GM21723 (cell line): ENCODE data around the gene CCT3.
"Not testable (repeated sequence)": the region's sequence is repeated elsewhere in the genome, so short reads cannot be mapped to it uniquely, and the experiment has no call there.

ENCODE experiments used
- ATAC-seq: cut with Tn5 transposase; IDR thresholded peaks from one replicate; pipeline ENCODE4 v1.9.1; 2021; ENCODE audit warnings: mild to moderate bottlenecking, moderate library complexity; ENCODE audit not compliant: unreplicated experiment

CCT3 gene

DNA sequence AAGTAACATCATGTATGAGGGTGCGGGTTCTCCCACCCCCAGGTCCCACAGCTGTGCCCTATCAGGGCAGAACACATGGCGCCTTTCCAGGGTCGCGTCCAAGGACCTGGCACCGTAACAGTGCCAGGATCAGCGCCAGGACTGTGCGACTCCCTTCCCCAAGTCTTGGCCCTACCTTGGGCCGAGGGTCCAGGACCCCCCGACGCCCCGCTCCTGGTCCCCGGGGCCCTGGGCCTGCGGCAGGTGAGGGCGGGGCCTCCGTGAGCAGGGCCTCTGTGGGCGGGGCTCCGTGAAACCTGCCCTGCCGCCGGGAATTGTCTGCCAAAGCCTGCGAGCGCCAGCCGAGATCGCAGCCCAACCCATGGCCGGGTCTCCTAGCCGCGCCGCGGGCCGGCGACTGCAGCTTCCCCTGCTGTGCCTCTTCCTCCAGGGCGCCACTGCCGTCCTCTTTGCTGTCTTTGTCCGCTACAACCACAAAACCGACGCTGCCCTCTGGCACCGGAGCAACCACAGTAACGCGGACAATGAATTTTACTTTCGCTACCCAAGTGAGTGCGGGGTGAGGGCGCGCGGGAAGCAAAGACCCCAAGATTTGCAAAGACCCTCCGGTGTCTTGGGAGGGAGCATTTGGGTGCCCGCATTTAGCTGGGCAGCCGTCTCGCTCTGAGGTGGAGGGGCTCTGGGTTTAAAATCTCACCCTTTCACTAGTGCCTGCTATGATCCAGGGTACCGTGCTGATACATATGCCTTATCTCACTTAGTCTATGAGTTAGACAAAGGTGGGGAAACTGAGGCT is 31.0 kb upstream of the CCT3 start, which contains the start of gene RHBG:
Gene RHBG, plus strand, starts transcription at position 323 of the 796 bp plus-strand sequence. Its CDS starts 39 bp downstream, at position 362.
- ATAC-seq = no peak

DNA sequence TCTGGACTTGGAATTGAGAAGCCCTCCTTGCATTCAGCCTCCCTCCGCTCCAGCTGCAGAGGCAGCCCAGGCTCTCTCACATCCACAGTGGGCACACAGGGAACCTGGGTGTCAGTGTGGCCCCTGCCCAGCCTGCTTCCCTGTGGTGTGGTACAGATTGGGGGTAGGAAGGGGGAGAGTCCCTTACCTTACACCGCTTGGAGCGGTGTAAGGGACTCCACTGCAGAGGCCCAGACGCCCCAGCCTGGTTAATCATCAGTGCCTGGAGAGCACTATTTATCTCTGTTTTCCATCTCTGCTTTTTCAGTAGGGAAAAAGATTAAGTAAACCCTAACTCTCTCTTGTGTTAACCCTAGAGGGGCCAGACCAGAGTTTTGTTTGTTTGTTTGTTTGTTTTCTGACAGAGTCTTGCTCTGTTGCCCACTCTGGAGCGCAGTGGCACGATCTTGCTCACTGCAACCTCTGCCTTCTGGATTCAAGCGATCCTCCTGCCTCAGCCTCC is 30.1 kb upstream of the CCT3 start:
- ATAC-seq = no peak

DNA sequence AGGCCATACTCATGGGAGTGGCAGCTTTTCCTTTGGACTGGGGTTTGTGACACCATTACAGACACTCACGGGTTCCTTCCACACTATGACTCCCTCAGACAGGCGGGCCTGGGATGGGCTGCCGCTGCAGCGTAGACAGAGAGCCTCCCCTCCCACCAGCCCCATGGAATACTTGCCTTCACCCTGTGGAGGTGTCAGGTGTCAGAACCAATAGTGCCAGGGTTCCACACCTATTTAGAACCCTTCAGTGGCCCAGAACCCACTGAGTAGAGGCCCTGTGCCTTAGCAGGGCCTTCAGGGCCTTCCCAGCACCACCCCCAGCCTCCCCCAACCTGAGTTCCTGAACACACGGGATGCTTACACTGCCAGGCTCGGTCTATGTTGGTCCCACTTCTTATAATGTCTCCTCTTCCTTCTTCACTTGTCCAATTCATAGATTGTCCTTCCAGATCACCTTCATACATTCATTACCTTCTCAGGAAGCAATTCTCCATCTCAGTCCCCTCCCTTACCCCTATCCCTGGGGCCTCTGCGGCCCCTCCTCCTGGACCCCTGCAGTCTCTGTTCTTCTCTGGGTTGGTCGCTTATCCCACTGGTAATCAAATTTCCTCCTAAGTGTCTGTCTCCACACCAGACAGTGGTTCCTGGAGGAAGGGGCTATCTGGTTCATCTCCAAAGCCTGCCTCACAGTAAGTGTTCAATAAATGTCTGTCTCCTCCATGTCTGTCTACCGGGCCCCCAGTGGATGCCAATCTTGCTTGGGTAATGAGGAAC is 29.5 kb upstream of the CCT3 start:
- ATAC-seq = no peak

DNA sequence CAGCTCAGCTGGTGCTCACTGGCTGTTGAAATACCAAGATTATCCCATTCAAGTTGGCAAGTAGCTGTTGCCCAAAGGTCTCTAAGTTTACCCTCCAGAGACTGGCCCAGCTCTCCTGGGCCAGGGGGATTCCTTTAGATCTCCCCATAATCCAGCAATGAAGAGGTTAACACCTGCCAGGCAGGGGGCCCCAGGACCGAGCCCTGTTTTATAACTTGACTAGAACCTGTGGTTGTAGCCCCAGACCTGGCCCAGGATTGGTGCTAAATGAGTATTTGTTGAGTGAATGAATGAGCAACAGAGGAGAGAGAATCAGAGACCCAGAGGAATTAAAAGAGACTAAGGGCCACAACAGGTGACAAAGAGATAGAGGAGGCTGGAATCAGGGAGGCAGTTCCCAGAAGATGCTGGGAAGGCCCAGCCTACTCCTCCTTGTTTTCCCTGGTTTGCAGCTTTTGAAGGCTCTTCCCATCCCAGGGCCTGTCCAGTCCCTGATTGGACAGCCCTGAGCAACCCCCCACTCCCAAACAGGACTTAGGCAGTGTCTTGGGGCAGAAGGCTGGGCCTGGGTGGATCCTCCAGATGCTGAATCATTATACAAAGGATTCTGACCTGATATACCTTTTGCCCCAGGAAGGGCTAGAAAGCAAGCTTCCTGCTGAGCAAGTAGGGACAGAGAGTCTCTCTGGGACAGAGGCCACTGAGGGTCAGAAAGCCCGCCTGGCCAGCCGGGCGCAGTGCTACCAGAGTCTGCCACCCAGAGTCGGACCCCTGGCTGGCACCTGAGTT is 28.5 kb upstream of the CCT3 start:
- ATAC-seq = no peak

DNA sequence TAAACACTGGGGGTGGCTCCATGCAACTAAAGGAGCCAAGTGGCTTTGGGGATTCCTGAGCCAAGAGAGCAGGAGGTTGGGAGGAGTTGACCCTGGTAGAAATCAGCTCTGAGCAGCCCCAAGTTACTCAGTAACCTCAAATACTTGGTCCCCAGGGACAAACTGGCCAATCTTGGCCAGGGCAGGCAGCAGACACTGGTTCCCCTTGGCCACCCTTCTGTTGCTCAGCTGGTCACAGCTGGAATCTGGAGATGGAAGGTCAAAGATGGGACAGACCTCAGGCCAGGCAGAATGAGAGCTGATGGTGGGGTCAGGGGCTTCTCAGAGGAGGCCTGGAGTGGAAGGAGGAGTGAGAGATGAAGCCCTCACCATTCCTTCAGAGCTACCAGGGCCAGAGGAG is 27.7 kb upstream of the CCT3 start:
- ATAC-seq = no peak

DNA sequence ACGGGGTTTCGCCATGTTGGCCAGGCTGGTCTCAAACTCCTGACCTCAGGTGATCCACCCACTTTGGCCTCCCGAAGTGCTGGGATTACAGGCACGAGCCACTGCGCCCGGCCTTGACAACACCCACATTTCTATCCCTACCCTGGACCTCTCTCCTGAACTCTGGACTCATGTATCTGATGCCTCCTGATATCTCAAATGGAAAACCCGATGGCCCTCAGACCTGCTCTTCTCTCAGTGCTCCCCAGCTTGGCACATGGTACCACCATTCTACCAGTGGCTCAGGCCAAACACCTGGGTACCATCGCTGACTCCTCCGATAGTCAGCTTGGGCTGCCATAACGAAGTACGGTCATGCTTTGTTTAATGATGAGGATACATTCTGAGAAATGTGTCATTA is 22.4 kb upstream of the CCT3 start:
- ATAC-seq = no peak

DNA sequence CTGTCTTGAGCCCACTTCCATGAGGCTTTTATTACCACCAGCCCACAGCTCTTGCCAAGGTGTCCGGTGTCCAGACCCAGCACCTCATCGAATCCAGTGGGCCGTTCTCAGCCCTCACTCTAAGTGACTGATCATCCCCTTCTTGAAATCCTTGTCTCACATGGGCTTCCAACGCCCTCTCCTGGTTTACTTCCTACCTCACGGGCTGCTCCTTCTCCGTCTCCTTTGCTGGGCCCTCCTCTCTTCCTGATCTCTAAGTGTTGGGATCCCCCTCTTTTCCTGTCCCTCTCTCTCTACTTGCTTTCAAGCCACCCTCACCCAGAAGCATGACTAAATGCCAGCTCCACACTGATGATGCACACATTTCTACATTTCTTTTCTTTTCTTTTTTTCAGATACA is 21.9 kb upstream of the CCT3 start:
- no peak for ATAC-seq

DNA sequence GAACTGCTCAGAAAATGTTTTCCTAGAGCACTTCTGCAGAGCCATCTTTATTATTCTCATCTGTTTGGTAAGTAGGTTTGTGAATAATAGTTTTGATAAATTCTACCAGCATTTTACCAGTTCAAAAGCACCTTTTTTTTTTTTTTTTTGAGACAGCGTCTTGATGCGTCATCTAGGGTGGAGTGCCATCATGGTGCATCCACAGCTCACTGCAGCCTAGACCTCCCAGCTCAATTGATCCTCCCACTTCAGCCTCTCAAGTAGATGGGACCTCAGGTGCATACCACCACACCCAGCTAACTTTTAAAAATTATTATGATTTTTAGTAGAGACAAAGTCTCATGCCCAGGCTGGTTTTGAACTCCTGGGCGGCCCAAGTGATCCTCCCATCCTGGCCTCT is 21.2 kb upstream of the CCT3 start:
- ATAC-seq = no peak

DNA sequence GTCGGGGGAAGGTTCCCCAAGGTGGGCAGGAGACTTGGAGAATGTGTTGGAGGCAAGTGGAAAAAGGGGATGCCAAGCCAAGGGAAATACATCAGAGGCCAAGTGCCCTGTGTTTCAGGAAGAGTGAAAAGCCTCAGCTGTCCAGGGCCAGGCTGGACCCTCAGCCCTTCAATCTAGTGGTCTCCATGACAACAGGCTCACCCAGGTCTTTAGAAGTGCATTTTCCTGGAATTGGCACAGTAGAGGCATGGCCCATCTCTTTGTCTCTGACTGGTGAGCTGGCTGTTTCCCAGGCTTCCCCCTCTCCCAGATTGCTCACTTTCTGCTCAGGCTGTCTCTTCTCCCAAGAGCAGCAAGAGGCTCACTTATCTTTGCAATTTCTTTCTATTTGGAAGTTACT is 20.5 kb upstream of the CCT3 start:
- ATAC-seq = no peak

DNA sequence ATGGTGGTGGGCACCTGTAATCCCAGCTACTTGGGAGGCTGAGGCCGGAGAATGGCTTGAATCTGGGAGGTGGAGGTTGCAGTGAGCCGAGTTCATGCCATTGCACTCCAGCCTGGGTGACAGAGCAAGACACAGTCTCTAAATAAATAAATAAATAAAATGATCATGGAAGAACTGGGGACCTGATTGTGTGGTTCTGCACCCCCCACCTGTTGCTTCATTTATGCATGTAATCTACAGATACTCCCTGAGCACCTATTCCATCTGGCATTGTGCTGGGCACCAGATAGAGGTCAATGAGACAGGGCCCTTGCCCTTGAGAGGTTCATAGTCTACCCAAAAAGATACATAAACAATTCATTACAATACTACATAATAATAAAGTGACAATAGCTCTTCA is 19.9 kb upstream of the CCT3 start:
- ATAC-seq = no peak

DNA sequence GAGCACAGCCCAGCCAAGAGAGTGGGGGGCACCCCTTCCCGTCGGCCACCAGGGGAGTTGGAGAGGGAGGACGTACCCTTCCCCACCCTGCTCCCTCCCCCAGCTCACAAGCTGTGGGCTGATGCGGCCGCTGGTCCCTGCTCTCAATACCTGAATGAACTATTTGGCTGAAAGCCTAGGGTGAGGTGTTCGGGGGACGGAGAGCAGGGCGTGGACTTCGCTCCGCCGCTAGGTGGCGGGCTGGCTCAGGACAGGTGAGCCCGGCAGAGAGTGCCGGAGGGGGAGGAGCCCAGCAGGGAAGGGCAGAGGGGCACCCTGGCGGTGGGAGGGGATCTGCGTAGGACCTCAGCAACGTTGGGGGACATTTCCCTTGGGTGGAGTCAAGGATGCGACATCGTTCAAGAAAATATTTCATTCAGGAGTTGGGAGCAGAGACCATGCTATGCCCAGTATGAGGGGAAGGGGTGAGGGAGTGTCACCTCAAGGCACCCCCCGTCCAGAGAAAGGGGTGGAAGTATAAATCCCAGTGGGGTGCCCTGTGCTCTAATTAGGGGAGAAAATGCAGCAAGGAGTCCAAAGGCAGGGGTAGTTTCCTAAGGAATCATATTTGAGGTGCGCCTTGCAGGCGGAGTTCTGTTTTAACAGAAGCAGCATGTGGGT is 18.9 kb upstream of the CCT3 start:
- peak; percentile 76 for ATAC-seq

DNA sequence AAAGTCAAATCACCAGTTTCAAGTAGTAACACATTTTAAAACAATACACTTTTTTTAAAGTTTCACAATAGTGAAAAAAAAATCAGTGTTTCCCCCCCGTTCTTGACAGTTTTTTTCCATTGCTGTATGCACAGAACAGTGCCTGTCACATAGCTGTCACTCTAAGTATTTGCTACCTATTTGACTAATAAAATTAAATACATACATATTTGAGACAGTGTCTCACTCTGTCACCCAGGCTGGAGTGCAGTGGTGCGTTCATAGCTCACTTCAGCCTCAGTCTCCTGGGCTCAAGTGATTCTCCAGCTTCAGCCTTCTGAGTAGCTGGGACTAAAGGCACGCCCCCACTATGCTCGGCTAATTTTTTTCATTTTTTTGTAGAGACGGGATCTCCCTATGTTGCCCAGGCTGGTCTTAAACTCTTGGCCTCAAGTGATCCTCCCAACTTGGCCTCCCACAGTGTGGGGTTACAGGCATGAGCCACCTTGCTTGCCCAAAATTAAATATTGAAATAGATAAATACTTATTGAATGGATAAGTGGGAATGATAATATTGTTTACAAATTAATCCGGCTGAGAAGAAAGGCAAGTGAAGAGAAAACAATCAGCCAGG is 18.3 kb upstream of the CCT3 start:
- ATAC-seq = no peak

DNA sequence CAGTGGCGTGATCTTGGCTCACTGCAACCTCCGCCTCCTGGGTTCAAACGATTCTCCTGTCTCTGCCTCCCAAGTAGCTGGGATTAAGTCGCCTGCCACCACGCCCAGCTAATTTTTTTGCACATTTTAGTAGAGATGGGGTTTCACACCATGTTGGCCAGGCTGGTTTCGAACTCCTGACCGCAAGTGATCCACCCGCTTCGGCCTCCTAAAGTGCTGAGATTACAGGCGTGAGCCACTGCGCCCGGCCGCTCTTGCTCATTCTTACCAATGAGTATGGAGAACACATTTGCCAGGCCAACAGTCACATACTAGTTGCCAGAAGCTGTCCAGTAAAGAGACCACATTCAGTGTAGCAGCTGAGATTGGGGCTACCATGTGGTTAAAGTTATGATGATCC is 14.4 kb upstream of the CCT3 start:
- ATAC-seq = not testable (repeated sequence)

DNA sequence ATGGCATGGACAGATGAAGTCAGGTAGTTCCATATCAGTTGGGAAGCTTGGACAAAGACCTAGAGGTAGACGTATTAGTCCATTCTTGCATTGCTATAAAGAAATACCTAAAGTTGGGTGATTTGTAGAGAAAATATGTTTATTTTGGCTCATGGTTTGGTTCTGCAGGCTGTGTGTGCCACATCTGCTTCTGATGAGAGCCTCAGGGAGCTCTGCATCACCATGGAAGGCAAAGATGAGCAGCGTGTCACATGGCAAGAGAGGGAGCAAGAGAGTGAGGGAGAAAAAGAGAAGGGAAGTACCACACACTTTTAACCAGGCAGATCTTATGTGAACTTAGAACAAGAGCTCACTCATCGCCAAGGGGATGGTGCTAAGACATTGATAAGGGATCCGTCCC is 9.2 kb upstream of the CCT3 start:
- ATAC-seq = no peak

DNA sequence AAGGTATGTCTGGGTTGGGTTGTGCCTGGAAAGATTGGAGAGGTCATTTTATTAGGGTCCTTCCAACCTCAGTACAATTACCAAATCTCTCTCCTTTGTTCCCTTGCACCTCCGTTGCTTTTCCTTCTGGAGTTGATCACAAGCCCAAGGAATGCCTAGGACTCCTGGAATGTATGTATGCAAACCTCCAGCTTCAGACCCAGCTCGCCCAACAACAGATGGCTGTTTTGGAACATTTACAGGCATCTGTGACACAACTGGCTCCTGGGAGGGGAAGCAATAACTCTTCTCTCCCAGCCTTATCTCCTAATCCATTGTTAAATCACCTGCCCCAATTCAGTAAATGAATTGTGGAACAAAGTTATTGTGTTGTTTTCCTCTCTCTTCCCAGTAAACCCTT is 8.5 kb upstream of the CCT3 start:
- ATAC-seq = no peak

DNA sequence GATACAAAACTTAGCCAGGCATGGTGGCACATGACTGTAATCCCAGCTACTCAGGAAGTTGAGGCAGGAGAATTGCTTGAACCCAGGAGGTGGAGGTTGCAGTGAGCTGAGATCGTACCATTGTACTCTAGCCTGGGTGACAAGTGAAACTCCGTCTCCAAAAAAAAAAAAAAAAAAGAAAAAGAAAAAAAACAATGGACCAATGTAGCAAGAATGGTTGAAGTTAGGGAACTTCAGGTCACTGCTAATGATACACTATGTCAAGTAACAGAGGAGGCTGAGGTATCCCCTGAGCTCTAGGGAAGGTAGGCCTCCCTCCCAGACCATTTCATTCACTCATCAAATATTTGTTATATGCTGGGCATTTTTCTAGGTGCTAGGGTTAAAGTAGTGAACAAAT is 7.9 kb upstream of the CCT3 start:
- not testable (repeated sequence) for ATAC-seq

DNA sequence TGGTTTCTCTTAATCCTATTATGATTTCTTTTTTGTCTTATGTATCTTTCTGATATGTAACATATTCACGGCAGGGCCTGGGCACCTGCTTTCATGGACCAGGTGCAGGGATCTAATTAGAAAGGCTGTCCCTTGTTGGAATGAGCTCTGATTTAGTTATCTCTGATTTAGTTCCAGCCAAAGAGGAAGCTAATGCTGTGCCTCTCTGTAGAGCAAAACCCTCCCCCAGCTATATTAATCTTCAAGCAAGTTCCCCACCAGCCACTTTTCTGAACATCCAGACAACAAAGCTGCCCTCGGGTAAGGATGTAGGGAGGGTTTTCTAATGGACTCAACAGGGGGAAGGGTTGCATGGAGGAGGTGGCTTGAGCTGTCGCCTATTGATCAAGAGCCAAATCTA is 6.3 kb upstream of the CCT3 start:
- no peak for ATAC-seq

DNA sequence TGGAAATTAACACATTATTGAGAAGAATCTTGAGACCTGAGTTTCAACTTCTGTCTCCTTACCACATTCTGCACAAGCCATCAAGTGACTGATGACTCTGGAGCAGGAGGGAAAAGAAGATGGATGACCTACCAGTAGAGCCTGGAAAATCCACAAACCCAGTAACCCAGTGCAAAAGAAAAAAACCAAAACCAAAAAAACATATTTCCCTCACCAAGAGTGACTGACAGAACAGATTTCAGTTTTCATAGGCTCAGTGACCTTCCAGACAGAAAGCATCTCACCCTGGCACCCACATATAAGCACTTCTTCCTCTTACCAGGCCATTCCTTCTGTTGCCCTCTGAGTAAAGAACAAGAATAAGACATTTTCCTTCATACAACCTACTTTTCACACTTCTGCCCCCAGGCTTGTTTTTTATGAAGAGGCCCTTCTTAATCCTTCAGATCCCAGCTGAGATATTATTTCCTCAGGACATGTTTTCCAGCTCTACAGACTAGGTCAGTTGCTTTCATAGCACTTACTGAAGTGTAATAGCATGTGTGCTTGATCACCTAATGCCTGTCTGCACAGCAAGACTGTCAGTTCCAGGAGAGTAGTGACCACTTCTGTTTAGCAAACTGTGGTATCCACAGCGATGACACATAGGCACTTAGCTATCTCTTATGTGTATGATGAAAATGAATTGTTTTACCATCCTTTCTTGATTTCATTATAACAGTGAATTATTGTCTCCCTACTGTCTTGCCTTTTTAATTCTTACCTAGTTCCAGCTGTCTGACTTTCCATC is 4.3 kb upstream of the CCT3 start:
- ATAC-seq = no peak

DNA sequence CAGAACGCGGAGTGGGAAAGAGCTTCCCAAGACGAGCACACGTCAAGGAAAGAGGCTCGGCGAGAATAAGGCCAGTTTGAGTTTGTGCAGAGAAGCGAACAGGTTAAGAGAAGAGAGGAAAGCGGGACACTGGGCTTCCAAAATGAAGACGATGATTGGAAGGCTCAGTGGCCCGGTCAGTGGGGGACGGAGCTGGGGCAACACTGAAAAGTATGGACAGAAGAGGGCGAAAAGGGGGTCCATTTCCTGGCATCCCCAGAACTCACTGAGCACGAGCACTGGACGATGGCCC is 258 bp downstream of the CCT3 start:
- peak; percentile 25 for ATAC-seq
